OCI-LY7 (cell line): Measurements from ENCODE around the gene CDH22. TPM values are rescaled to one million over a fixed set of nuclear protein-coding genes. Genes with fewer than 3 reads are reported as not detected.

Experiments used
- BruUV-seq: library from RNA; stranded (reverse); fragments of 400-500 nt; replicated peaks from 2 replicates; lab custom pipeline; 2021; lab: Mats Ljungman, UMichigan
- CTCF ChIA-PET: fragments of 300-600 bp; sonication (Branson Sonifier 250); formaldehyde crosslinking; loops from one replicate; lab custom pipeline; 2022; ENCODE audit warnings: antibody characterized with exemption; ENCODE audit not compliant: unreplicated experiment; lab: Charles Lee
- POLR2A ChIA-PET: fragments of 300-600 bp; sonication (Branson Sonifier 250); formaldehyde crosslinking; loops from one replicate; lab custom pipeline; 2022; ENCODE audit warnings: antibody characterized with exemption; lab: Charles Lee
- DNase-seq: peaks from one replicate; pipeline ENCODE4 v3.0.0-alpha.2; 2015; ENCODE audit warnings: low spot score
- H2AFZ ChIP-seq: fragments of 200-600 bp; sonication (generic), shearing (Covaris generic); 2 replicates; pipeline ENCODE4 v1.6.1; 2014; ENCODE audit warnings: mild to moderate bottlenecking, antibody characterized with exemption, low read length, moderate library complexity
- H3K27ac ChIP-seq: fragments of 200-600 bp; sonication (generic); 2 replicates; pipeline ENCODE4 v1.5.1; 2014; ENCODE audit warnings: mixed run types, low read depth, mild to moderate bottlenecking, moderate library complexity, low read length, inconsistent platforms; ENCODE audit not compliant: poor library complexity, severe bottlenecking
- H3K36me3 ChIP-seq: fragments of 200-600 bp; sonication (generic); 2 replicates; pipeline ENCODE4 v1.6.1; 2014; ENCODE audit warnings: mild to moderate bottlenecking, antibody characterized with exemption, low read length, moderate library complexity, mixed read lengths; ENCODE audit not compliant: insufficient read depth
- H3K4me1 ChIP-seq: fragments of 200-600 bp; sonication (generic); 2 replicates; pipeline ENCODE4 v1.5.1; 2014; ENCODE audit warnings: mild to moderate bottlenecking, low read length; ENCODE audit not compliant: insufficient read depth, poor library complexity, severe bottlenecking
- H3K4me2 ChIP-seq: fragments of 200-600 bp; sonication (generic); 2 replicates; pipeline ENCODE4 v1.6.1; 2014; ENCODE audit warnings: mild to moderate bottlenecking, low read length
- H3K4me3 ChIP-seq: fragments of 200-600 bp; sonication (generic); 2 replicates; pipeline ENCODE4 v1.5.1; 2014; ENCODE audit warnings: mild to moderate bottlenecking, low read depth, low read length; ENCODE audit not compliant: poor library complexity, severe bottlenecking
- H3K79me2 ChIP-seq: fragments of 200-600 bp; sonication (generic); 2 replicates; pipeline ENCODE4 v1.6.1; 2016; ENCODE audit warnings: low read depth, mild to moderate bottlenecking, low read length, moderate library complexity, mixed read lengths; ENCODE audit not compliant: insufficient read depth
- H3K9me2 ChIP-seq: fragments of 200-600 bp; sonication (generic); 2 replicates; pipeline ENCODE4 v1.6.1; 2016; ENCODE audit warnings: mild to moderate bottlenecking, low read length, mixed read lengths; ENCODE audit not compliant: insufficient read depth
- H3K9me3 ChIP-seq: fragments of 200-600 bp; sonication (generic); 2 replicates; pipeline ENCODE4 v1.6.1; 2014; ENCODE audit warnings: mild to moderate bottlenecking, mixed run types, low read length, mixed read lengths
- H4K20me1 ChIP-seq: fragments of 200-600 bp; sonication (generic); 2 replicates; pipeline ENCODE4 v1.6.1; 2014; ENCODE audit warnings: mild to moderate bottlenecking, antibody characterized with exemption, low read length, moderate library complexity, mixed read lengths; ENCODE audit not compliant: insufficient read depth
- EZH2phosphoT487 ChIP-seq: fragments of 200-600 bp; sonication (generic); IDR thresholded peaks from 2 replicates; pipeline ENCODE4 v1.6.1; 2018; ENCODE audit warnings: low read depth, borderline replicate concordance, mild to moderate bottlenecking, mixed run types, antibody characterized with exemption, low read length, moderate library complexity, mixed read lengths
- intact Hi-C: fragments of 100-400 bp; cut with micrococcal nuclease; formaldehyde crosslinking; loops from one replicate; pipeline ENCODE4 v1.10.0; 2022; ENCODE audit not compliant: unreplicated experiment
- total RNA-seq, 2 experiments: library from RNA; depleted of rRNA in 1 of 2; stranded (reverse); fragments of >200 nt in 1 of 2; shearing (Covaris generic) in 1 of 2; gene quantifications; 2 replicates each; pipeline ENCODE4 v1.2.3, GENCODE V29; 2014 to 2022
- TF ChIP-seq, protein P1 (sequence below): fragments of 200-600 bp; sonication (generic); conservative IDR thresholded peaks from 2 replicates; pipeline ENCODE4 v1.5.1; 2014; ENCODE audit warnings: mild to moderate bottlenecking, antibody characterized with exemption, low read length, moderate library complexity, mixed read lengths

CDH22 gene
- total RNA-seq, 2 experiments from 2014 or later, result not detected

DNA sequence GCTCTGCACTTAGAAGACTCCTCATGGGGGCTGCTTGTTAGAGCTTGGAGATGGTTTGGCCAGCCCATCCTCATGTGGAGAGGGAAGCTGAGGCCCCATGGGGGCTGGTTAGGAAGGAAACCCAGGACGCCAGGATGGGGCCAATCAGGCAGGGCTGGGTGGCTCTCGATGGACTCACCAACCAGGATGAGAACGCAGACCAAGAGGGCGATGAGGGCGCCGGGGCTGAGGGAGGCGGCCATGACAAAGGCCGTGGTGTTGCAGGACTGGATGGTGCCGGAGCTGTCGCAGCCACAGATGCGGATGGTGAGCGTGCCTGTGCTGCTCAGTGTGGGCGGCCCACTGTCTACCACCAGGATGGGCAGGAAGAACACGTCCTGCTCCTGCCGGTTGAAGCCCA is 130.5 kb downstream of the CDH22 start:
- no TSS peak for BruUV-seq
- Histone ChIP-seq H3K4me3 (no peak overlapping the region), H3K4me1 (no peaks in the 10 kb centered on the region), H3K9me3 (no peaks in the 10 kb centered on the region), H3K79me2 (no peaks in the 10 kb centered on the region), H2AFZ (no peak overlapping the region), H3K4me2 (no peak overlapping the region), H3K9me2 (no peaks in the 10 kb centered on the region), H3K27ac (no peak overlapping the region), H4K20me1 (no peaks in the 10 kb centered on the region), H3K36me3 (no peaks in the 10 kb centered on the region)
- intact Hi-C loops, result no loop called here
- DNase-seq, result no peak
- ChIA-PET CTCF (no interaction called here), POLR2A (interaction anchor here (0.6 kb wide), 1 partner anchor 94 kb away, joined by 5 read pairs; no protein-coding TSS in a partner anchor)
- TF ChIP-seq EZH2phosphoT487, result no peak
- TF ChIP-seq, protein P1, sequence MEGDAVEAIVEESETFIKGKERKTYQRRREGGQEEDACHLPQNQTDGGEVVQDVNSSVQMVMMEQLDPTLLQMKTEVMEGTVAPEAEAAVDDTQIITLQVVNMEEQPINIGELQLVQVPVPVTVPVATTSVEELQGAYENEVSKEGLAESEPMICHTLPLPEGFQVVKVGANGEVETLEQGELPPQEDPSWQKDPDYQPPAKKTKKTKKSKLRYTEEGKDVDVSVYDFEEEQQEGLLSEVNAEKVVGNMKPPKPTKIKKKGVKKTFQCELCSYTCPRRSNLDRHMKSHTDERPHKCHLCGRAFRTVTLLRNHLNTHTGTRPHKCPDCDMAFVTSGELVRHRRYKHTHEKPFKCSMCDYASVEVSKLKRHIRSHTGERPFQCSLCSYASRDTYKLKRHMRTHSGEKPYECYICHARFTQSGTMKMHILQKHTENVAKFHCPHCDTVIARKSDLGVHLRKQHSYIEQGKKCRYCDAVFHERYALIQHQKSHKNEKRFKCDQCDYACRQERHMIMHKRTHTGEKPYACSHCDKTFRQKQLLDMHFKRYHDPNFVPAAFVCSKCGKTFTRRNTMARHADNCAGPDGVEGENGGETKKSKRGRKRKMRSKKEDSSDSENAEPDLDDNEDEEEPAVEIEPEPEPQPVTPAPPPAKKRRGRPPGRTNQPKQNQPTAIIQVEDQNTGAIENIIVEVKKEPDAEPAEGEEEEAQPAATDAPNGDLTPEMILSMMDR, result no peak

DNA sequence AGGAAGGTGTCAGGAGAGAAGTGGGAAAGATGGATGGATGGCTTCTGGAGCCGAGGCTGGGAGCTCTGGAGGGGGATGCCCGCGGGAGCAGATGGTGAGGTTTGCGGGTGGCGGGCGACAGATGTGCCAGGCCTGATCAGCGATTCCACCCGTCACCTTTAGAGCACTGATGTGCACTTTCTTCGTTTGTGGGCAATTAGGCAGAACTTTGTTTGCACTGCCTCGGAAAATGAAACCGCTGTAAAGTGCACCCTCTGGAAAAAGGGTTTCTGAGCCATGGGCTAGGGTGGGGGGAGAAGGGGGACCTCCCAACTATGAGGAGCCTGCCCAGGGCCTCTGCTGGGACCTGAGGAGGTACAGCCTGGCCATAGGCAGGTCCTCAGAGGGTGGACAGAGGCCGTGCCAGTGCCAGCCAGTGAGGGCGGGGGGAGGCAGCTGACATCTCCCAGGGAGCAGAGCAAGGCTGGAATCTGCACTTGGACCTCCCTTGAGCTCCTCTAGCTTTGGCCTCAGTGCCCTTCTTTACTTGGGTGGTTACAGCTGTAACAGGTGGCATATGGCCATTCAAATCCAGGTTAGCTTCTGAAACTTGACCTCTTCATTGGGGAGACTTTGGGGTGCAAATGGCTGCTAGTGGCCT is 131.4 kb downstream of the CDH22 start:
- H4K20me1 ChIP-seq, result no peaks in the 10 kb centered on the region

DNA sequence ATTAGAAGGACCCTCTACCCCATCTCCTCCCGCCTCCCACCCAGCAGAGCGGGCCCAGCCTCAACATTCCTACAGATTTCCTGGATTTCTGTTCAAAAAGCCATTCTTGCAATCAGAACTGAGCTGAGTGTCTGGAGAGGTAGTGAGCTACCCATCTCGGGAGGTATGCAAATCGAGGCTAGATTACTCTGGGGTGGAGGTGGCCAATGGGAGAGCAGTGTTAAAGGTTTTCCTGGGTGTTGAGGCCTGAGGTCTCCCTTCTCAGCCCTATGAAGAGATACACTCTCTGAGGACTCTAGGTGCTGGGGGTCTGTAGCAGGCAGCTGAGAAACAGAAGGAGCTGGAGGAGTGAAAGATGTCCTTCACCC is 133.2 kb downstream of the CDH22 start:
- intact Hi-C loops, result no loop called here
- ChIA-PET CTCF (no interaction called here), POLR2A (interaction anchor here (0.6 kb wide), 1 partner anchor 28 kb away, joined by 3 read pairs; no protein-coding TSS in a partner anchor)
- H3K4me1 ChIP-seq, result no peaks in the 10 kb centered on the region
- no peak overlapping the region for H2AFZ ChIP-seq
- no peaks in the 10 kb centered on the region for H3K9me3 ChIP-seq
- no peak overlapping the region for H3K4me3 ChIP-seq
- H3K4me2 ChIP-seq, result no peak overlapping the region
- H3K36me3 ChIP-seq, result no peaks in the 10 kb centered on the region
- H3K79me2 ChIP-seq, result no peaks in the 10 kb centered on the region
- no peak overlapping the region for H3K27ac ChIP-seq
- no peak for DNase-seq
- BruUV-seq, result no TSS peak
- TF ChIP-seq EZH2phosphoT487, result no peak
- TF ChIP-seq, protein P1, result no peak
- no peaks in the 10 kb centered on the region for H4K20me1 ChIP-seq
- H3K9me2 ChIP-seq, result no peaks in the 10 kb centered on the region

More for the DNA sequence above, 131.4 kb downstream of the CDH22 start:
- DNase-seq, result no peak
- no peak overlapping the region for H3K4me3 ChIP-seq
- intact Hi-C loops, result no loop called here
- no peaks in the 10 kb centered on the region for H3K4me1 ChIP-seq
- no TSS peak for BruUV-seq
- H3K27ac ChIP-seq, result no peak overlapping the region
- H3K9me3 ChIP-seq, result no peaks in the 10 kb centered on the region
- H2AFZ ChIP-seq, result no peak overlapping the region
- H3K36me3 ChIP-seq, result no peaks in the 10 kb centered on the region
- ChIA-PET POLR2A (no interaction called here), CTCF (no interaction called here)
- no peak overlapping the region for H3K4me2 ChIP-seq
- H3K9me2 ChIP-seq, result no peaks in the 10 kb centered on the region
- H3K79me2 ChIP-seq, result no peaks in the 10 kb centered on the region
- TF ChIP-seq, protein P1, result no peak
- no peak for TF ChIP-seq EZH2phosphoT487
